ENCODE measurements around the gene TMCO6.

DNA sequence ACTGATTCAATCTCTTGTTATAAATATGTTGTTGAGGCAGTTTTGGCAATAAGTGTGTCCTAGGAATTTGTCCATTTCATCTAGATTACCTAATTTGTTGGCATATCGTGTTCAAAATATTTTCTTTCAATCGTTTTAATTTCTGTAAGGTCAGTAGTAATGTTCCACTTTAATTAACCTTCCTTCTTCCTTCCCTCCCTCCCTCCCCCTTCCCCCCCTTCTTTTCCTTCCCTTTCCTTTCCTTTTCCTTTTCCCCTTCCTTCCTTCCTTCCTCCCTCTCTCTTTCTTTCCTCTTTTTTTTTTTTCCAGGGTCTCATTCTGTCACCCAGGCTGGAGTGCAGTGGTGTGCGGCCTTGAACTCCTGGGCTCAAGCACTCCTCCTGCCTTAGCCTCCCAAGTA is 33.4 kb upstream of the TMCO6 start:
- TF ChIP-seq EZH2phosphoT487 (IDR thresholded peaks at IDR 0.05; ENCODE audit: borderline replicate concordance, low read length) = no peak
- TF ChIP-seq, protein P1, sequence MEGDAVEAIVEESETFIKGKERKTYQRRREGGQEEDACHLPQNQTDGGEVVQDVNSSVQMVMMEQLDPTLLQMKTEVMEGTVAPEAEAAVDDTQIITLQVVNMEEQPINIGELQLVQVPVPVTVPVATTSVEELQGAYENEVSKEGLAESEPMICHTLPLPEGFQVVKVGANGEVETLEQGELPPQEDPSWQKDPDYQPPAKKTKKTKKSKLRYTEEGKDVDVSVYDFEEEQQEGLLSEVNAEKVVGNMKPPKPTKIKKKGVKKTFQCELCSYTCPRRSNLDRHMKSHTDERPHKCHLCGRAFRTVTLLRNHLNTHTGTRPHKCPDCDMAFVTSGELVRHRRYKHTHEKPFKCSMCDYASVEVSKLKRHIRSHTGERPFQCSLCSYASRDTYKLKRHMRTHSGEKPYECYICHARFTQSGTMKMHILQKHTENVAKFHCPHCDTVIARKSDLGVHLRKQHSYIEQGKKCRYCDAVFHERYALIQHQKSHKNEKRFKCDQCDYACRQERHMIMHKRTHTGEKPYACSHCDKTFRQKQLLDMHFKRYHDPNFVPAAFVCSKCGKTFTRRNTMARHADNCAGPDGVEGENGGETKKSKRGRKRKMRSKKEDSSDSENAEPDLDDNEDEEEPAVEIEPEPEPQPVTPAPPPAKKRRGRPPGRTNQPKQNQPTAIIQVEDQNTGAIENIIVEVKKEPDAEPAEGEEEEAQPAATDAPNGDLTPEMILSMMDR (IDR thresholded peaks at IDR 0.05; ENCODE audit: low read depth, low read length, poor library complexity, severe bottlenecking) = no peak
